HG02610 (cell line): Measurements from ENCODE around the gene MIB2.
A peak's percentile ranks its signal among the peaks of the same experiment; 100 is the strongest.
"Not testable (repeated sequence)": the region's sequence is repeated elsewhere in the genome, so short reads cannot be mapped to it uniquely, and the experiment has no call there.

Experiments used
- ATAC-seq: cut with Tn5 transposase; IDR thresholded peaks from one replicate; pipeline ENCODE4 v1.9.1; 2021; ENCODE audit warnings: mild to moderate bottlenecking, moderate library complexity; ENCODE audit not compliant: unreplicated experiment

The MIB2 gene

DNA sequence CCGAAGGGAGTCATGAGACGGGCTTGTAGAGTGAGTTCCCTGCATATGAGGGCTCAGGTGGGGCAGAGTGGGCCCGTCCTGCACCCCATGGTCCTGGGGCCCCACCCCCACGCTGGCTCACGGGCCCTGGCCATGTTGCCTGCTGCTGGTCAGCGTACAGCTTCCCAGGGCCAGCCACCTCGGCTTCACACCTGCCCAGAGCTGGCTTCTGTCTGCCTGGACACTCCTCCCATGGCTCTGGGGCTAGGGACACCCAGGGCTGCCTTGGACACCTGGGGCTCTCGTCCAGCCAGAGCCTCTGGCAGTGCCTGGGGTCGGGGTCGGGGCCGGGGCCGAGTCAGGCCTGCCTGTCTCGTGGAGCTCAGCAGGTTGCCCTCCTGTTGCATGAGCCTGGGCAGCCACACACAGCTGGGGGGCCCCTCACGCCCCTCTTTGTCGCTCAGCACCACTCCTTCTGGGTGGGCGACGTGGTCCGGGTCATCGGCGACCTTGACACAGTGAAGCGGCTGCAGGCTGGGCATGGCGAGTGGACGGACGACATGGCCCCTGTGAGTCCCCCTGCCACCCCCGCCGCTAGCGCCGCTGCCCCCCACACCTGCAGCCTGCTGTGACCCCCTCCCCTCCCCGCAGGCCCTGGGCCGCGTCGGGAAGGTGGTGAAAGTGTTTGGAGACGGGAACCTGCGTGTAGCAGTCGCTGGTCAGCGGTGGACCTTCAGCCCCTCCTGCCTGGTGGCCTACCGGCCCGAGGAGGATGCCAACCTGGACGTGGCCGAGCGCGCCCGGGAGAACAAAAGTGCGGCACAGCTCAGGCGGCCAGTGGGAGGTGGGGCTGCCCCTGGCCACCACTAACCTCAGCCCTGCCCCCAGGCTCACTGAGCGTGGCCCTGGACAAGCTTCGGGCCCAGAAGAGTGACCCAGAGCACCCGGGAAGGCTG, 11.2 kb downstream of the MIB2 start:
- ATAC-seq = no peak

DNA sequence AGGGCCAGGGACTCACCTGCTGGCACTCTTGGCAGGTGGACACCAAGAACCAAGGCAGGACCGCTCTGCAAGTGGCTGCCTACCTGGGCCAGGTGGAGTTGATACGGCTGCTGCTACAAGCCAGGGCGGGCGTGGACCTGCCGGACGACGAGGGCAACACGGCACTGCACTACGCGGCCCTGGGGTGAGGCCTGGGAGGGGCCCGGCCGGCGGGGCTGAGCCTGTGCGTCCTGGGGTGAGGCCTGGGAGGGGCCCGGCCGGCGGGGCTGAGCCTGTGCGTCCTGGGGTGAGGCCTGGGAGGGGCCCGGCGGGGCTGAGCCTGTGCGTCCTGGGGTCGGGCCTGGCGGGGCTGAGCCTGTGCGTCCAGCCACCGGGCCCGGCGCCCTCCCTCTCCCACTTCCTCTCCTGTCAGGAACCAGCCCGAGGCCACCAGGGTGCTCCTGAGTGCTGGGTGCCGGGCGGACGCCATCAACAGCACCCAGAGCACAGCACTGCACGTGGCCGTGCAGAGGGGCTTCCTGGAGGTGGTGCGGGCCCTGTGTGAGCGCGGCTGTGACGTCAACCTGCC, 12.0 kb downstream of the MIB2 start:
- no peak for ATAC-seq

DNA sequence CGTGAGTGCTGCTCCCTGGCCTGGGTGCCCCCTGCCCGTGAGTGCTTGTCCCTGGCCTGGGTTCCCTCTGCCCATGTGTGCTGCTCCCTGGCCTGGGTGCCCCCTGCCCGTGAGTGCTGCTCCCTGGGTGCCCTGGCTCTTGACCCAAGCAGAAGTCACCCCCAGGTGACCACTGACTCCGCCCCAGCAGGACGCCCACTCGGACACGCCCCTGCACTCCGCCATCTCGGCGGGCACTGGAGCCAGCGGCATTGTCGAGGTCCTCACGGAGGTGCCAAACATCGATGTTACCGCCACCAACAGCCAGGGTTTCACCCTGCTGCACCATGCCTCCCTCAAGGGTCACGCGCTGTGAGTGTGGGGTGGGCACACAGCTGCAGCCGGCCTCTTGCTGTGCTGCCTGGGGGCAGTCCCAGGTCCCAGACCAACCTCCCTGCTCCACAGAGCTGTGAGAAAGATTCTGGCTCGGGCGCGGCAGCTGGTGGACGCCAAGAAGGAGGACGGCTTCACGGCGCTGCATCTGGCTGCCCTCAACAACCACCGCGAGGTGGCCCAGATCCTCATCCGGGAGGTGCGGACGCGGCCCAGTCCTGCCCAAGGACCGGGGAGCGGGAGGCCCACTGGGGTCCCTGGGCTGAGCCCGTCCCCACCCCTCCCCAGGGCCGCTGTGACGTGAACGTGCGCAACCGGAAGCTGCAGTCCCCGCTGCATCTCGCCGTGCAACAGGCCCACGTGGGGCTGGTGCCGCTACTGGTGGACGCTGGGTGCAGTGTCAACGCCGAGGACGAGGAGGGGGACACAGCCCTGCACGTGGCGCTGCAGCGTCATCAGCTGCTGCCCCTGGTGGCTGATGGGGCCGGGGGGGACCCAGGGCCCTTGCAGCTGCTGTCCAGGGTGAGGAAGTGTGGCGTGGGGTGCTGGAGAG, 12.8 kb downstream of the MIB2 start:
- no peak for ATAC-seq

DNA sequence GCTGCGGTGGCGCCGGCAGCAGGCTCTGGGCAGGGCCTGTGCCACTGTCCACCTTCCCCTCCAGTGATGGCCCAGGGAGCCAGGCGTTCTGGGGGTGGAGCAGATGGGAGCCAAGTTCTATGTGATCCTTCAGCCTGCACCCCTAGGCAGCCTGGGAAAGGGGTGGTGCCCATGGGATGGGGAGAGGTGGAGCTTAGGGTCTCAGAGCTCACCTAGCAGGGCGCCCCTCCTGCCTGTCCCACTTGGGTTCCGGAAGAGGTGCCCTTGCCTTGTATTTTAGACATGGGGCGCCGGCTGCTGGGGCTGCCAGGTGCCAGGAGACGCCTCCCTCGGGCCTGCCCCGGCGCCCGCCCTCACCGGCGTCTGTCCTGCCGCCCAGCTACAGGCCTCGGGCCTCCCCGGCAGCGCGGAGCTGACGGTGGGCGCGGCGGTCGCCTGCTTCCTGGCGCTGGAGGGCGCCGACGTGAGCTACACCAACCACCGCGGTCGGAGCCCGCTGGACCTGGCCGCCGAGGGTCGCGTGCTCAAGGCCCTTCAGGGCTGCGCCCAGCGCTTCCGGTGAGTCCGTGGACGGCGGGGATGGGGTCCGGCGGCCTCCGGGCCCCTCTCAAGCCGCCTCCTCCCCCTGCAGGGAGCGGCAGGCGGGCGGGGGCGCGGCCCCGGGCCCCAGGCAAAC, 13.6 kb downstream of the MIB2 start:
- no peak for ATAC-seq

DNA sequence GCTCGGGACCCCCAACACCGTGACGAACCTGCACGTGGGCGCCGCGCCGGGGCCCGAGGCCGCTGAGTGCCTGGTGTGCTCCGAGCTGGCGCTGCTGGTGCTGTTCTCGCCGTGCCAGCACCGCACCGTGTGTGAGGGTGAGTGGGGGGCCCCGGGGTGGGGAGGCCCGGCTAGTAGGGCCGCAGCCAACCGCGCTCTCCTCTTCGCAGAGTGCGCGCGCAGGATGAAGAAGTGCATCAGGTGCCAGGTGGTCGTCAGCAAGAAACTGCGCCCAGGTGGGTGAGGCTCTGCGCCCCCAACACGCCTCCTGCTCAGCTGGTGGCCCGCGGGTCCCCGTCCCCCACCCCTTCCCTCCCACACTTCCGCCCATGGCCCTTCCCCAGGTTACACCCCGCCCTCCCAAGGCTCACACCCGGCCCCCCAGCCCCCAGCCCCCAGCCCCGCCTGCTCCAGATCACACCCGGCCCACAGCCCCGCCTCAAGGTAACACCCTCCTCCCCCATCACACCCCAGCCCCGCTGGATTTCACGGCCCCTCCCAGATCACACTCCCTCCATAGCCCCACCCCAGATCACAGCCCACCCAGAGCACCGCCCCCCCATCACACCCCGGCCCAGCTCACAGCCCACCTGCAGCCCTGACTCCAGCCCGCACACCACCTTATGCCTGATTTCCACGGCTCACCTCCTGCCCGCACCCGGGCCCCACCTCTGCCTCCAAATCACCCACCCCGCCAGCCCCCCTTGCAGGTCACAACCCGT, 14.3 kb downstream of the MIB2 start:
- no peak for ATAC-seq

DNA sequence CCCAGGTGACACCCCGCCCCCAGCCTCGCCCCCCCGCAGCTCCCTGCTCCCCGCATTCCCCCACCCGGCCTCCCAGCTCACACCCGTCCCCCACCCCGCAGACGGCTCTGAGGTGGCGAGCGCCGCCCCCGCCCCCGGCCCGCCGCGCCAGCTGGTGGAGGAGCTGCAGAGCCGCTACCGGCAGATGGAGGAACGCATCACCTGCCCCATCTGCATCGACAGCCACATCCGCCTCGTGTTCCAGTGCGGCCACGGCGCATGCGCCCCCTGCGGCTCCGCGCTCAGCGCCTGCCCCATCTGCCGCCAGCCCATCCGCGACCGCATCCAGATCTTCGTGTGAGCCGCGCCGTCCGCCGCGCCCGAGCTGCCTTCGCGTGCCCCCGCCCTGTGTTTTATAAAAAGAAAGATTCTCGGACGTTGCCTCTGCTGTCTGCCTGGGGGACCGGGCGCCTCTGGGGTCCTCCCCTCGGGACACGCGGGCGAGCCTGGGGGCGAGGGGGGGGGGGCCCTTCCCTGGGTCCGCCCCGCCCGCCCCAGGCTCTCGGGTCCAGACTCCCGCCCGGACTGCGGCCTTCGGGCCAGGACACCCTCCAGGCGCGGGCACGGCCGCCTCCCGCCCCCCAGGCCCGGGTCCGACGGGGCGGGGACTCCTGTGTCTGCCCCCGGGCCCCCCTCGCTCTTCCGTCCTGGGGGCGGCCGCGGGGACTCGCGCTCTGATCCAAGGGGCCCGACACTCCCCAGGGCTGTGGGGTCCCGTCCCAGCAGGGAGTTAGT, 15.1 kb downstream of the MIB2 start:
- ATAC-seq = peak; percentile 46

DNA sequence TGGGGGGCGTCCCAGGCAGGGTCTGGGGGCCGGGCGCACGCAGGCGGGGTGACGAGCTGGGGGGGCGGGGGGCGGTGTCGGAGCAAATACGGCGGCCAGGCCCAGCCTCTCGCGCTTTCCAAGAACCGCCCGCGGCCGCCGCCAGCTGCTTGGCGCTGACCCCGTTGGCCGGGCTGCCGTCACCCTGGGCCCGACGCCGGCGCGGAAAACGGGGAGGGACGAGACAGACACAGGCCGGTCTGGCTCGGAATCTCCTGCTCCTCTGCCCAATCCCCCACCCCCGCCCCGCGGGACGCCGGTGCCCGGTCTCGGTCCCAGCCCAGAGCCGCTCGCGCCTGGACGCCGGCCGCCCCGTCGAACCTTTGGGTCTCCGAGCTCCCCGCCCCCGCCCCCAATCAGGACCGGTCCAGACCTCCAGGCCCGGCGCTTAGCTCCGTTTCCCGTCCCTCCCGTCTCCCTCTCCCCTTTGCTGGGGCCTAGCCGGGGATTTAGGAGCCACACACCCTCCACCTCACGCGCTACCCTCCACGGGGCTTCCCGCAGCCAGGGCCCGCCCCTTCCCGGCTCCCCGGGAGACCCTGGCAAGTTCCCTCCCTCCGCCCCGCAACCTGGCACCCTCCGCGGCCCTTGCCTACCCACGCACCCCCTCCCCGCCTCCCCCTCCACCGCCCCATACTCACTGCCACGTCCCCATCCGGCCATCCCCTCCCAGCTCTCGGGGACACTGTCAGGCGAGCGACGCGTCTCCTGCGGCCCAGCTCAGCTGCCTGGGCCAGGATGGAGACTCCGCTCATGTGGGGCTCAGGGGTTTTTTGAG, 15.9 kb downstream of the MIB2 start:
- no peak for ATAC-seq

DNA sequence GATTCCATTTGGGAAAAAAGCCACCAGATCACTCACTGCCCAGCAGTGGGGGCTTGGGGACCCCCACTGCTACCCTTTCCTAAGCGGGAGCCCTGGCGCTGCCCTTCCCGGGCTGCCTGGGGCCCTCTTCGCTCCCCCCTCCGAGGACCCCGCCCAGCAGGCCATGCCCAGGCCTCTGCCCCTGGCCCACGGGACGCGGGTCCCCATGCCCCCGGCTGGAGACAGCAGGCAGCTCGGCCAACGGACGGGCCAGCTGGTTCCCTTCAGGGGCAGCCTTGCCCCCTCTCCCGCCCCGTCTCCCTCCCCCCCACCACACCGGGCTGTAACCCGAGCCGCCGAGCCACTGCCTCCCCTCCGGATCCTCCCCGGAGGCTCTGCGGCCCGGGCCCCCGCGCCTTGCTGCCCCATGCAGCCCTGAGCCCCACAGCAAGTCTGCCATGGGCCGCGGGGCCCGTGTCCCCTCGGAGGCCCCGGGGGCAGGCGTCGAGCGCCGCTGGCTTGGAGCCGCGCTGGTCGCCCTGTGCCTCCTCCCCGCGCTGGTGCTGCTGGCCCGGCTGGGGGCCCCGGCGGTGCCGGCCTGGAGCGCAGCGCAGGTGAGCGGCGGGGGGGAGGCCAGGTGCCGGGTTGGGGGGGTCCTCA, 16.6 kb downstream of the MIB2 start, which contains the start of gene MMP23B:
MMP23B (plus strand) TSS at position 392 of the 639 bp plus-strand sequence; CDS start at position 438, 46 bp downstream.
- no peak for ATAC-seq

DNA sequence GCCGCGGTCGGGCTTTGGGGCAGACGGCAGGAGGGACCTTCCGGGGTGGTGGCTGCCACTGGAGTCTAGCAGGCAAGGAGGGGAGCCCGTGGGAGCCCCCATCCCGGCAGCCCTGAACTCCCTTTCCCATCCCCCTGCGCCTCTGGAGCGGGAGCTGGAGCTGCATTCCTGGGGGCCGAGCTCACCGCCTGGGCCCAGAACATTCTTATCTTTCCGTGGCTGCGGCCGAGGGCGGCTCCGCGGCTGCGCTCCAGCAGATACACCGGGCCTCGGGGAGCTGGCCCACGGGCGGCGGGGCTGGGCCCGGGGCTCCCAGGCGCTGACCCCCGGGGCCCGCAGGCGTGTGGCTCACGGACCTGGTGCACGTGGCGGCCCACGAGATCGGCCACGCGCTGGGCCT, 18.1 kb downstream of the MIB2 start:
- not testable (repeated sequence) for ATAC-seq

DNA sequence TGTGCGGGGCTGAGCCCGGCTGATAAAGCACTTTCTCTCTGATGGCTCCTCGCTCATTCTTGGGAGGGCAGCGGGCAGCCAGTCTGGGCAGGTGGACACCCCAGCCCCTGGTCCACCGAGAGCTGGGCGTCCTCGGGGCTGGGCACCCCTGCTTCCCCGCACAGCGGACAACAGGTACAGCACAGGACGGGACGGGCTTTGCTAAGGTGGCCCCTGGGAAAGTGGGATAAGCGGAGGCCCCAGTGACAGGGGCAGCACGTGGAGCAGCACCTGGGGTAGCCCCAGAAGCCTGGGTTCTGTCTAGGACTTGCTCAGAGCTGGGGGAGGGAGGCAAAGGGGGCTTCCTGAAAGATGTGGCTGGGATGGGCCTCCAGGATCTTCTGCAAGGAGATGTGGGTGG, 19.3 kb downstream of the MIB2 start:
- ATAC-seq = not testable (repeated sequence)

DNA sequence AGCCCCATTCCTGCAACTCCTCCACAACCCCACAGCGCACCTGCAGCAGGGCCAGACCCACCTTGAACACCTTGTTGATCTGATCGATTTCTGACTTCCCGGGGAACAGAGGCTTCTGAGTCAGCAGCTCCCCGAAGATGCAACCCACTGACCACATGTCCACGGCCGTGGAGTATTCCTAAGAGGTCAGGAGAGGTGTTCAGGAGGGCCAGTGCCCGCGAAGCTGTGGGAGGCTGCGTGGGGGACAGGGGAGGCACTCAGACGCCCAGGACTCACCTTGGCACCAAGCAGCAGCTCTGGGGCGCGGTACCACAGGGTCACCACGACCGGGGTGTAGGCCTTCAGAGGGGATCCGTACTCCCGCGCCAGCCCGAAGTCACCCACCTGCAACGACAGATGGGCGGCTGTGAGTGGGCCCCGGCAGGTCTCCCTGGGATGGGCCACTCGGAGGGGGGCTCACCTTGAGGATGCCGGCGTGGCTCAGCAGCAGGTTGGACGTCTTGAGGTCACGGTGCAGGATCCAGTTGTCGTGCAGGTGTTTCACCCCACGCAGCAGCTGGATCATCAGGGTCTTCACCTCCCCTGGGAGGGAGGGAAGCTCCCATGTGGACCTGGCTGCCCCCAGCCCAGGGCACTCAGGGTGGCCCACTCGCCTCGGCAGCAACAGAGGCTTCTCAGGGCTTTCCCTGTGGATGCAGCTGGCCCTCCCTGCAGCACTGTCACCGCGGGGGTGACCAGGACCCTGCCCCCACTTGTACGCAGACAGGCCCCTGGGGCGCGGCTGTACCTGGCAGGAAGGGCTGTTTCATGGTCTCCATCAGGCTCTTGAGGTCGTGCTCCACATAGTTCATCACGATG, 21.6 kb downstream of the MIB2 start:
- ATAC-seq = not testable (repeated sequence)

DNA sequence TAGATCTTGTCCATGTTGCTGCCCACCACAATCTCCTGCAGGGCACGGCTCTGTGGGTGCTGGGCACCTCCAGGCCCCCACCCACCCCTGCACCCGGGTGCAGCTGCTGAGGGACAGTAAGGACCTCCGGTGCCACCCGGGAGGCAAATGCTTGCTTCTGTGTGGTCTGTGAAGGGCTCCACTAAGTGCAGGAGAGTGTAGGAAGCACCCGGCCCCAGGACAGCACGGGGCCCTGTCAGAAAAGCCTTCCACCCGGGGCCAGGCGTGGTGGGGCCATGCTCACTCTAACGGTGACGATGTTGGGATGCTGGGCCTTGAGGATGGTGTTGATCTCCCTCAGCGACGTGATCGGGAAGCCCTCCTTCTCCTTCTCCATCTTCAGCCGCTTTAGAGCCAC, 22.2 kb downstream of the MIB2 start:
- not testable (repeated sequence) for ATAC-seq

DNA sequence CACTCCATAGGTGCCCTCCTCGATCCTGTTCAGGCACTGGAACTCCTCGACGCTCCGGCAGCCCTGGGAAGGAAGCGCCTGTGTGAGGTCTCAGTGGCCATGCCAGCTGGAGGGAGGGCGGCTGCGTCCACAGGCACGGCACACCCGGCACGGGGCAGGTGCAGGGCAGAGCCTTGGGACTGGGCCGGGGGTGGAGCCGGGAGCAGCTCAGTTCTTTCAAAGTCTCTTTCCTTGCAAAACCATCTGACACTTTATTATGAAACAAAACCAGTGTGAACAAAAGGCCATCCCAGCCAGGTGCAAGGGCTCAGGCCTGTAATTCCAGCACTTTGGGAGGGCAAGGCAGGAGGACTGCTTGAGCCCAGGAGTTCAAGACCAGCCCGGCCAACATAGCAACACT, 23.2 kb downstream of the MIB2 start:
- ATAC-seq = not testable (repeated sequence)

DNA sequence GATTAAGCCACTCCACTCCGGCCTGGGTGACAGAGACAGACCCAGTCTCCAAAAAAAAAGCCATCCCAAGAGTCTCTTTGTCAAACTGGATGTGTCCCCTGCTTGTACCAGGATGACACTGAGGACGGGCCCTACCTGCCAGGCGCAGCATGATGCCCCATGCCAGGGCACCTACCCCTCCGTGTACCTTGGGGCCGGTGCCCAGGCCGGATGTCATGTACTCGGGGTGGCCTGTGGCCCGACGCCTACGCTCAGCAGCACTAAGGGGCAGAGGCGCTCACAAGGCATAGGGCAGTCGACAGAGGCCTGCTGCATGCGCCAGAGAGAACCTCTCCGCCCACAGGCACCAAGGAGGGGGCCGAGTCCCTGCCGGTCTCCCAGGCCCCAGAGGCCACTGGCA, 24.1 kb downstream of the MIB2 start:
- not testable (repeated sequence) for ATAC-seq

DNA sequence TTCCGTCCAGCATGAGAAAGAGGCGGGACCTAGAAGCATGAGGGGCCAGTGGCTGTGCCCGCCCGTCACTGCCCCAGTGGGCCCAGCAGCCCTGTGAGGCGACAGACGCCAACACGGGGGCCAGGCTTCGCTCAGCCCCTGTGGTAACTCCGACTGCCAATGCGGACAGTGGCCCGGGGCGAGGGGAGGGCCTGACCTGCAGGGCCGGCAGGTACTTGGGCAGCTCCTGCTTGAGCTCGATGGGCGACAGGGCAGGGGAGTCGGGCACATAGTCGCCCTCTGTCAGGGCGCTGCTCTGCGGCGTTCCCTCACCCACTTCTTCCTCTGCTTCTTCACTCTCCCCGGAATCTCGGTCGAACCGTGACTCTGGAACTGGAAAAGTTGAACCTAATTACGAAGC, 24.8 kb downstream of the MIB2 start:
- not testable (repeated sequence) for ATAC-seq

DNA sequence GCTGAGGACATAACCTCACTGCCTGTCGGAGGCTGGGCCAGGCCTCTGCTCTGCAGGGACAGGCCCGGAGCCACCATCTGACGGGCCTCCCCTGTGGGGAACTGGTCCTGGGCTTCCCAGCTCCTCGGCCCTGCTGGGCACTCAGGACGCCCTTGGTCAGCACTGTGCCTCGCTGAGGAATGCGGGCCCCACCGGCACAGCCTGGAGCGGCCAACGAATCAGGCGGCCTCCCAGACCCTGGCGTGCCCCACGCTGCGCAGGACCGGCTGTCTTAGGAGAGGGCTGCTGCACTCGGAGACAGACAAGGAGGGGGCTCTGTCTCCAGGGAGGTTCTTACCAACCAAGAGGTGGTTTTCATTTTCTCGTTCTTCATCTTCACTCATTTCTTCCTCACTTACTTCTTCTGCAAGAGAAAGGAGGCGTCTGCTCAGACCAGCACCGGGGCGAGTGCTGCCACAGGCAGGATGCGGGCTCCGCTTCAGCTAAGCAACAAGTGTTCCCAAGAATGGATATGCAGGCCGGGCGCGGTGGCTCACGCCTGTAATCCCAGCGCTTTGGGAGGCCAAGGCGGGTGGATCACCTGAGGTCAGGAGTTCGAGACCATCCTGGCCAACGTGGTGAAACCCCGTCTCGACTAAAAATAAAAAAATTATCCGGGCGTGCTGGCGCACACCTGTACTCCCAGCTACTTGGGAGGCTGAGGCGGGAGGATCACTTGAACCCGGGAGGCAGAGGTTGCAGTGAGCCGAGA, 25.6 kb downstream of the MIB2 start:
- not testable (repeated sequence) for ATAC-seq
